Activated T-cell treated with anti-CD3 and anti-CD28 coated beads for 4 hours (primary cell): ENCODE data around the gene VWA5B1.

Experiments used
- DNase-seq: peaks from one replicate; pipeline ENCODE4 v3.0.0-alpha.2; 2020

The VWA5B1 gene

GRCh38 chr1:20351911-20352701 is 61.4 kb downstream of the VWA5B1 start:
- DNase-seq: no peak

GRCh38 chr1:20353836-20354235 is 63.2 kb downstream of the VWA5B1 start:
- no peak for DNase-seq

- no peak for DNase-seq
These were observed 63.9 kb downstream of the VWA5B1 start for GRCh38 chr1:20354610-20355009.

- no peak for DNase-seq
These were observed 64.6 kb downstream of the VWA5B1 start for GRCh38 chr1:20355101-20355827.

- no peak for DNase-seq
These were observed 65.4 kb downstream of the VWA5B1 start for GRCh38 chr1:20355828-20356735.

- DNase-seq: no peak
These were observed 66.3 kb downstream of the VWA5B1 start for GRCh38 chr1:20356850-20357459.

- no peak for DNase-seq
These were observed 67.1 kb downstream of the VWA5B1 start for GRCh38 chr1:20357796-20358195.

GRCh38 chr1:20358761-20359263 is 68.1 kb downstream of the VWA5B1 start:
- DNase-seq: no peak

GRCh38 chr1:20359451-20360330 is 69.0 kb downstream of the VWA5B1 start:
- peak; percentile 19 for DNase-seq

GRCh38 chr1:20361401-20361800 is 70.7 kb downstream of the VWA5B1 start:
- DNase-seq: no peak

- no peak for DNase-seq
These were observed 71.2 kb downstream of the VWA5B1 start for GRCh38 chr1:20361805-20362381.

GRCh38 chr1:20362856-20363255 is 72.2 kb downstream of the VWA5B1 start:
- no peak for DNase-seq

GRCh38 chr1:20365421-20366055 is 74.9 kb downstream of the VWA5B1 start:
- DNase-seq: no peak

- DNase-seq: no peak
These were observed 75.4 kb downstream of the VWA5B1 start for GRCh38 chr1:20366056-20366462.

- no peak for DNase-seq
These were observed 75.9 kb downstream of the VWA5B1 start for GRCh38 chr1:20366463-20367115.

- DNase-seq: no peak
These were observed 76.5 kb downstream of the VWA5B1 start for GRCh38 chr1:20367116-20367585.

- DNase-seq: no peak
These were observed 77.0 kb downstream of the VWA5B1 start for GRCh38 chr1:20367626-20368025.

GRCh38 chr1:20368866-20369470 is 78.3 kb downstream of the VWA5B1 start:
- DNase-seq: no peak

- DNase-seq: no peak
These were observed 80.0 kb downstream of the VWA5B1 start for GRCh38 chr1:20370698-20371097.

GRCh38 chr1:20371411-20371810 is 80.7 kb downstream of the VWA5B1 start:
- no peak for DNase-seq
